Stromal cell of bone marrow (primary cell): ENCODE results near the gene HSPA6.
"Not testable (repeated sequence)": the region's sequence is repeated elsewhere in the genome, so short reads cannot be mapped to it uniquely, and the experiment has no call there.

ENCODE experiments used
- DNase-seq: peaks from one replicate; pipeline ENCODE4 v3.0.0-alpha.2; 2012; ENCODE audit warnings: low read depth

HSPA6 gene

GRCh38 chr1:161523817-161524741 lies at the start of gene HSPA6:
Gene HSPA6, plus strand, starts transcription at chr1:161524540. Its CDS starts 119 bp downstream, at chr1:161524659.
- DNase-seq: not testable (repeated sequence)

GRCh38 chr1:161477711-161478110 lies 46.6 kb upstream of the HSPA6 start:
- not testable (repeated sequence) for DNase-seq

GRCh38 chr1:161478985-161479384 lies 45.4 kb upstream of the HSPA6 start:
- no peak for DNase-seq

- DNase-seq: no peak
These were observed 43.8 kb upstream of the HSPA6 start for GRCh38 chr1:161480381-161481035.

GRCh38 chr1:161481624-161482392 lies 42.5 kb upstream of the HSPA6 start:
- DNase-seq: no peak

GRCh38 chr1:161482610-161483009 lies 41.7 kb upstream of the HSPA6 start:
- DNase-seq: no peak

GRCh38 chr1:161483361-161483760 lies 41.0 kb upstream of the HSPA6 start:
- DNase-seq: no peak

GRCh38 chr1:161484613-161485012 lies 39.7 kb upstream of the HSPA6 start:
- no peak for DNase-seq

- peak; percentile 77 for DNase-seq
These were observed 37.3 kb upstream of the HSPA6 start for GRCh38 chr1:161486806-161487741.

GRCh38 chr1:161491472-161491871 lies 32.9 kb upstream of the HSPA6 start:
- no peak for DNase-seq

- DNase-seq: no peak
These were observed 31.5 kb upstream of the HSPA6 start for GRCh38 chr1:161492827-161493226.

GRCh38 chr1:161494091-161494735 lies 30.1 kb upstream of the HSPA6 start:
- no peak for DNase-seq

- no peak for DNase-seq
These were observed 28.9 kb upstream of the HSPA6 start for GRCh38 chr1:161495490-161495889.

- no peak for DNase-seq
These were observed 26.4 kb upstream of the HSPA6 start for GRCh38 chr1:161497961-161498360.

- no peak for DNase-seq
These were observed 25.7 kb upstream of the HSPA6 start for GRCh38 chr1:161498646-161499045.

GRCh38 chr1:161499099-161500039 lies 25.0 kb upstream of the HSPA6 start:
- DNase-seq: no peak

- no peak for DNase-seq
These were observed 23.1 kb upstream of the HSPA6 start for GRCh38 chr1:161501234-161501633.

GRCh38 chr1:161502181-161502580 lies 22.2 kb upstream of the HSPA6 start:
- no peak for DNase-seq

- peak; percentile 54 for DNase-seq
These were observed 21.5 kb upstream of the HSPA6 start for GRCh38 chr1:161502641-161503393.
